Tibial nerve (tissue), 4 donors: Measurements from ENCODE around the gene CXCR6. TPM values are rescaled to one million over a fixed set of nuclear protein-coding genes. Genes with fewer than 3 reads are reported as not detected.

Source experiments
- DNase-seq, 2 donors: peaks; one replicate each; pipeline ENCODE4 v3.0.0-alpha.2; 2019; ENCODE audit warnings: low spot score in 2 of 2
- H3K27ac ChIP-seq, 4 donors: fragments of 200-600 bp; sonication (generic) in 3 of 4; one replicate each; pipeline ENCODE4 v1.5.1; 2017 to 2019; ENCODE audit warnings: mild to moderate bottlenecking in 1 of 4
- H3K27me3 ChIP-seq, 2 donors: fragments of 200-600 bp; sonication (generic) in 1 of 2; one replicate each; pipeline versions ENCODE4 v1.5.1 to v1.6.0; 2017 to 2019
- H3K36me3 ChIP-seq, 3 donors: fragments of 200-600 bp; sonication (generic); one replicate each; pipeline ENCODE4 v1.5.1; 2018 to 2019
- H3K4me1 ChIP-seq, 4 donors: fragments of 200-600 bp; sonication (generic) in 3 of 4; one replicate each; pipeline ENCODE4 v1.5.1; 2017 to 2019
- H3K4me3 ChIP-seq, 4 donors: fragments of 200-600 bp; sonication (generic) in 3 of 4; one replicate each; pipeline ENCODE4 v1.5.1; 2017 to 2019; ENCODE audit warnings: mild to moderate bottlenecking in 1 of 4, moderate library complexity in 1 of 4
- H3K9me3 ChIP-seq, 4 donors: fragments of 200-600 bp; sonication (generic) in 3 of 4; one replicate each; pipeline ENCODE4 v1.5.1; 2017 to 2019
- EP300 ChIP-seq, 2 donors: sonication (generic); formaldehyde crosslinking; IDR thresholded peaks; one replicate each; pipeline ENCODE4 v1.6.1; 2017; ENCODE audit warnings: antibody characterized with exemption in 2 of 2, mild to moderate bottlenecking in 1 of 2
- POLR2A ChIP-seq, 2 donors: fragments of 450-650 bp; IDR thresholded peaks; one replicate each; pipeline ENCODE4 v1.6.1; 2017; ENCODE audit warnings: antibody characterized with exemption in 2 of 2, mild to moderate bottlenecking in 2 of 2, moderate library complexity in 2 of 2
- WGBS, 2 donors: methylation state at CpG; one replicate each; pipeline ENCODE4 v1.1.5; 2018; 5-methylcytosine and 5-hydroxymethylcytosine counted together
- total RNA-seq, 4 donors: library from RNA; depleted of rRNA; stranded (reverse); fragments of >200 nt; gene quantifications; one replicate each; pipeline ENCODE4 v1.1.0, GENCODE V29; 2016
- TF ChIP-seq, protein P1 (sequence below), 5 experiments: fragments of 200-600 bp in 3 of 5; fragments of 450-650 bp in 2 of 5; sonication (generic) in 3 of 5; IDR thresholded peaks; one replicate each; pipeline ENCODE4 v1.5.1; 2016 to 2019; ENCODE audit warnings: antibody characterized with exemption in 5 of 5, mild to moderate bottlenecking in 3 of 5, moderate library complexity in 2 of 5

The CXCR6 gene
- total RNA-seq, 4 donors from 2014 or later = 0.87 to 2.7 (median 2.1) TPM; not detected in 1

DNA sequence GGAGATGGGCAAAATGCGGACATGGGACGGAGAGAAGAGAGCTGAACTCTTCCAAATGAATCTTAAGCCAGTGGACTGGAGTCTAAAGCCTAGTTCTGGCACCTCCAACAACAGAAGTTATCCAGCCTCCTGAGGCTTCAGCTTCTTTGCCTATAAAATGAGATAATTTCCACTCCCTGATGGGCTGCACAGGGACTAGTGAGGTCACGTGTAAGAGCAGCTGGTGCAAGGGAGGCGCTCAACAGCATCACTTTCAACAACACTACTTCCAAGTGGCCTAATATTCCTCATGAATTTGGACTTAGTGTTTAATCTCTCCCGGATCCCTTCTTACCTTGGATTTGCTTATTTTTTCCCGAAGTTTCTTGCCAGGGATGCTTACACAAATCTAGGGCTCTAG, 8.7 kb downstream of the CXCR6 start:
- no peak for DNase-seq
- Histone ChIP-seq H3K27me3 (no peaks in the 10 kb centered on the region), H3K36me3 (peaks cover 10 to 99% (median 30%) of the 10 kb centered on the region in 3 donors), H3K27ac (no peak overlapping the region), H3K4me1 (no peaks in the 10 kb centered on the region), H3K9me3 (no peaks in the 10 kb centered on the region), H3K4me3 (no peak overlapping the region)
- TF ChIP-seq, protein P1, sequence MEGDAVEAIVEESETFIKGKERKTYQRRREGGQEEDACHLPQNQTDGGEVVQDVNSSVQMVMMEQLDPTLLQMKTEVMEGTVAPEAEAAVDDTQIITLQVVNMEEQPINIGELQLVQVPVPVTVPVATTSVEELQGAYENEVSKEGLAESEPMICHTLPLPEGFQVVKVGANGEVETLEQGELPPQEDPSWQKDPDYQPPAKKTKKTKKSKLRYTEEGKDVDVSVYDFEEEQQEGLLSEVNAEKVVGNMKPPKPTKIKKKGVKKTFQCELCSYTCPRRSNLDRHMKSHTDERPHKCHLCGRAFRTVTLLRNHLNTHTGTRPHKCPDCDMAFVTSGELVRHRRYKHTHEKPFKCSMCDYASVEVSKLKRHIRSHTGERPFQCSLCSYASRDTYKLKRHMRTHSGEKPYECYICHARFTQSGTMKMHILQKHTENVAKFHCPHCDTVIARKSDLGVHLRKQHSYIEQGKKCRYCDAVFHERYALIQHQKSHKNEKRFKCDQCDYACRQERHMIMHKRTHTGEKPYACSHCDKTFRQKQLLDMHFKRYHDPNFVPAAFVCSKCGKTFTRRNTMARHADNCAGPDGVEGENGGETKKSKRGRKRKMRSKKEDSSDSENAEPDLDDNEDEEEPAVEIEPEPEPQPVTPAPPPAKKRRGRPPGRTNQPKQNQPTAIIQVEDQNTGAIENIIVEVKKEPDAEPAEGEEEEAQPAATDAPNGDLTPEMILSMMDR (IDR thresholded peaks at IDR 0.05) = no peak
- TF ChIP-seq POLR2A (IDR thresholded peaks at IDR 0.05) = no peak
- TF ChIP-seq EP300 (IDR thresholded peaks at IDR 0.05) = no peak
- WGBS, 2 donors = 89 to 90% methylated on average over 6 of the region's 6 CpGs

DNA sequence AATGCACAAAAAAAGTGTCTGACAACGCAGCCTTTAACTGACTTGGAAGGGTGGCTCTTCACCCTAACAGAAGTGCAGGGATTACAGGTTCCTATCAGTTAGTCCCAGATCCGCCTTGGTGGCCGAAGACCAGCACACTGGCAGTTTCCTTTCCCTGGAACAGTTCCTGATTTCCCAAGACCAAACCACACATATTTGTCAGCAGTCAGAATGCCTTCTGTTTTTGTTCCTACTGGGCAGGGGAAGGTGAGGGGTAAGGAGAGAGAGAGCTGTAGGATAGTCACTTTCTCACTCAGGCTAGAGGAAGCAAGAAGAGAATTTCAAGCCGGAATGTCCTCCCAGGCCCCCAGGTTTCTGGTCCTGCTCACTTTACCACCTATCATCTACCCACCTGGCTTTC, 9.2 kb downstream of the CXCR6 start:
- H3K27ac ChIP-seq = no peak overlapping the region
- H3K36me3 ChIP-seq = peaks cover 13 to 99% (median 30%) of the 10 kb centered on the region in 3 donors
- TF ChIP-seq EP300 (IDR thresholded peaks at IDR 0.05) (no peak), POLR2A (IDR thresholded peaks at IDR 0.05) (no peak)
- TF ChIP-seq, protein P1 (IDR thresholded peaks at IDR 0.05) = no peak
- no peak for DNase-seq
- no peaks in the 10 kb centered on the region for H3K4me1 ChIP-seq
- 79 to 95% methylated on average over 4 of the region's 4 CpGs for WGBS, 2 donors
- H3K9me3 ChIP-seq = no peaks in the 10 kb centered on the region
- H3K4me3 ChIP-seq = no peak overlapping the region
- H3K27me3 ChIP-seq = no peaks in the 10 kb centered on the region

DNA sequence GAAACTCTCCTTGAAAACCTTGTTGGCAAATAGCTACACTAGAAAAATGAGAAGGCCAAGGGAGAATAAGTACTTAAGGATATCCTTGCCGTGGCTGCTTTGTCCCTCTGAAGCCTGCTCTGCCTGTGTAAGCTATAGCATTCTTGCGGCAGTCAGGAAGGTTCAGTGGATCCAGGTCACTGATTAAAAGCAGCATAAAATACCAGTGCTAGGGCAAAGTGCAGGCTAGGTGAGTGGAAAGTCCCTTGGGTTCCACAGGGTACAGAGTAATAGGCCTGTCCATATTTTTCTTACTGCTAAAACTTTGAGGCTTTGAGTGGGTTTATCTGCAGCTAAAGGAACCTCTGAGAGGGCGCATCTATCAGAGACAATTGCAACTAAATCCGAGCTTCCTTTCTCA, 10.3 kb downstream of the CXCR6 start:
- 93 to 95% methylated on average over 4 of the region's 4 CpGs for WGBS, 2 donors
- Histone ChIP-seq H3K36me3 (peaks cover 13 to 99% (median 30%) of the 10 kb centered on the region in 3 donors), H3K4me1 (no peaks in the 10 kb centered on the region), H3K27me3 (no peaks in the 10 kb centered on the region), H3K9me3 (no peaks in the 10 kb centered on the region), H3K27ac (no peak overlapping the region), H3K4me3 (no peak overlapping the region)
- TF ChIP-seq, protein P1 (IDR thresholded peaks at IDR 0.05) = no peak
- TF ChIP-seq POLR2A (IDR thresholded peaks at IDR 0.05) (no peak), EP300 (IDR thresholded peaks at IDR 0.05) (no peak)
- no peak for DNase-seq

DNA sequence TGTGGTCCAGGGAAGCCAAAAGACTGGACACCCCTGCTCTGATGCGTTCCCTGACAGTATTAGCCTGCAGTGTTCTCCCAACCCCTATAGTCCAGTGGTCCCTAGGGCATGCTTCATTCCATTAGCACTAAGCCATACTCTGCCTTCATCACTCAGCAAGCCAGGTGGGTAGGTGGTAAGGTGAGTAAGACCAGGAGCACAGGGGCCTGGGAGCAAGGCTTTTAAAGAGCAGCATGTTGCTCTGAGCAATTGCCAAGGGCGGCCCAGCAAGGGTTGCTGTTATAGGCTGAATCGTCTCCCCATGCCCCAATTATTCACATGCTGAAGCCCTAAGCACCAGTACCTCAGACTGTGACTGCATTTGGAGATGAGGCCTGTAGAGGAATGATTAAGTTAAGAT, 11.0 kb downstream of the CXCR6 start:
- Histone ChIP-seq H3K36me3 (peaks cover 13 to 99% (median 35%) of the 10 kb centered on the region in 3 donors), H3K27me3 (no peaks in the 10 kb centered on the region), H3K4me3 (no peak overlapping the region), H3K4me1 (no peaks in the 10 kb centered on the region), H3K9me3 (no peaks in the 10 kb centered on the region), H3K27ac (no peak overlapping the region)
- 87 to 90% methylated on average over 2 to 3 of the region's 3 CpGs for WGBS, 2 donors
- DNase-seq = no peak
- TF ChIP-seq POLR2A (IDR thresholded peaks at IDR 0.05) (no peak), EP300 (IDR thresholded peaks at IDR 0.05) (no peak)
- TF ChIP-seq, protein P1 (IDR thresholded peaks at IDR 0.05) = no peak

DNA sequence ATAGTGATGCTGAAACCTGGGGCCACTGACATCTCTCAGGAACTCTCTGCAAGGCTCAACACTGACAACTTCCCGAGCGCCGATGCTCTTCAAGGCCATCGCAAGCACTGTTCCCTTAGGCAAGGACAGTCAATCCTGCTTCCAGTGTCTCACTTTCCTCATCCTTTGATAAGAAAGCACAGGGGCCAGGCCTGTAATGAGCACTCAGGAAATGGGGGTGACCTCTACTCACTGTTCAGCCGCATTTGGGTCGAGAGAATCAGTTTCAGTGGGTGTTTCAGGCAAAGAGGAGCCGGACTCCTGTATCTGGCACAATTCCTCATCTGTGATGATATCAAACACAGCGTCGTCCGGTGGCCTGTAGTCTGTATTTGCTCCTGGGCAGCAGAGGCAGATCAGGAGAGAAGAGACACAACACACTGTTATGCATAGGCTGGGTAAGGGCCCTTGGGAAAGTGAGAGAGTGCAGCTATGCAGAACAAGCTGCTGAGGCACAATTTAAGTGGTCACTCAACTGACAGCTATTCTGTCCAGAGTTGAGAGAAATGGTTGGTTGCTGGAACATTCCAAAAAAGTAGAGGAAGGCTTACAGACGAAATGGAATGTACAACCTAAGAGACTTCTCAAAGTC, 11.9 kb downstream of the CXCR6 start:
- DNase-seq = no peak
- WGBS, 2 donors = 83 to 86% methylated on average over 11 of the region's 11 CpGs
- Histone ChIP-seq H3K4me3 (no peak overlapping the region), H3K27me3 (no peaks in the 10 kb centered on the region), H3K4me1 (no peaks in the 10 kb centered on the region), H3K36me3 (peaks cover 13 to 99% (median 33%) of the 10 kb centered on the region in 3 donors), H3K27ac (no peak overlapping the region), H3K9me3 (no peaks in the 10 kb centered on the region)
- TF ChIP-seq, protein P1 (IDR thresholded peaks at IDR 0.05) = no peak
- TF ChIP-seq POLR2A (IDR thresholded peaks at IDR 0.05) (no peak), EP300 (IDR thresholded peaks at IDR 0.05) (no peak)
